Spleen (tissue), 11 donors: ENCODE data around the gene RILPL1. TPM values are rescaled to one million over a fixed set of nuclear protein-coding genes. Genes with fewer than 3 reads are reported as not detected.

Experiments
- DNase-seq: peaks from one replicate; pipeline ENCODE4 v3.0.0-alpha.2; 2020
- H3K27ac ChIP-seq, 8 donors: fragments of 200-600 bp; sonication (generic) in 7 of 8; 1 replicate in 4 of 8; 2 replicates in 4 of 8; pipeline versions ENCODE4 v1.5.0 to v1.8.0; 2016 to 2021; ENCODE audit warnings: inconsistent platforms in 4 of 8, mild to moderate bottlenecking in 4 of 8, moderate library complexity in 1 of 8
- H3K27me3 ChIP-seq, 7 donors: fragments of 200-600 bp; sonication (generic) in 6 of 7; replicated peaks in 1 of 7; 1 replicate in 4 of 7; 2 replicates in 3 of 7; pipeline versions ENCODE4 v1.5.0 to v1.8.0; 2016 to 2021; ENCODE audit warnings: inconsistent platforms in 3 of 7, mild to moderate bottlenecking in 1 of 7
- H3K36me3 ChIP-seq, 6 donors: fragments of 200-600 bp; sonication (generic) in 5 of 6; 1 replicate in 4 of 6; 2 replicates in 2 of 6; pipeline versions ENCODE4 v1.5.0 to v1.8.0; 2016 to 2021; ENCODE audit warnings: inconsistent platforms in 2 of 6
- H3K4me1 ChIP-seq, 6 donors: fragments of 200-600 bp; sonication (generic) in 5 of 6; 1 replicate in 3 of 6; 2 replicates in 3 of 6; pipeline versions ENCODE4 v1.5.0 to v1.8.0; 2016 to 2021; ENCODE audit warnings: inconsistent platforms in 3 of 6
- H3K4me3 ChIP-seq, 8 donors: fragments of 200-600 bp; sonication (generic) in 7 of 8; 1 replicate in 4 of 8; 2 replicates in 4 of 8; pipeline versions ENCODE4 v1.5.0 to v1.8.0; 2016 to 2021; ENCODE audit warnings: inconsistent platforms in 4 of 8, mild to moderate bottlenecking in 4 of 8, moderate library complexity in 2 of 8
- H3K9me3 ChIP-seq, 8 donors: fragments of 200-600 bp; sonication (generic) in 7 of 8; 1 replicate in 4 of 8; 2 replicates in 4 of 8; pipeline versions ENCODE4 v1.5.0 to v1.8.0; 2016 to 2021; ENCODE audit warnings: inconsistent platforms in 4 of 8
- POLR2A ChIP-seq, 3 donors: fragments of 450-650 bp; IDR thresholded peaks; one replicate each; pipeline ENCODE4 v1.5.1; 2017; ENCODE audit warnings: antibody characterized with exemption in 3 of 3, mild to moderate bottlenecking in 1 of 3
- POLR2AphosphoS5 ChIP-seq, 3 donors: sonication (generic); formaldehyde crosslinking; IDR thresholded peaks; one replicate each; pipeline ENCODE4 v1.5.1; 2017; ENCODE audit warnings: antibody characterized with exemption in 3 of 3
- WGBS, 5 donors: extraction: QIAGEN DNeasy Blood & Tissue Kit in 3 of 5; methylation state at CpG; one replicate each; pipeline versions ENCODE4 v1.1.5 to v1.1.7; 2013 to 2018; 5-methylcytosine and 5-hydroxymethylcytosine counted together
- intact Hi-C: fragments of 100-400 bp; cut with DNase I; formaldehyde crosslinking; loops from one replicate; pipeline ENCODE4 v1.15.0; 2023; ENCODE audit warnings: low total_unique reads
- polyA plus RNA-seq, 3 donors: library from polyadenylated mRNA; stranded (reverse); fragments of 200-250 nt; gene quantifications; one replicate each; pipeline ENCODE4 v1.2.1, GENCODE V29; 2013
- total RNA-seq, 7 donors: library from RNA; depleted of rRNA in 3 of 7; stranded (reverse); fragments of >200 nt in 3 of 7; fragmentation: NEBNext Ultra II Directional in 4 of 7; extraction: Animal tissue kit (Norgen Biotek cat#: 25700) in 4 of 7; gene quantifications; one replicate each; pipeline versions ENCODE4 v1.1.0 to v1.2.1, GENCODE V29; 2016 to 2021
- TF ChIP-seq, protein P1 (sequence below), 11 experiments: fragments of 200-600 bp in 7 of 11; fragments of 450-650 bp in 4 of 11; sonication (generic) in 4 of 11; IDR thresholded peaks in 8 of 11; conservative IDR thresholded peaks in 3 of 11; 1 replicate in 7 of 11; 2 replicates in 4 of 11; pipeline versions ENCODE4 v1.4.0 to v1.8.0; 2016 to 2021; ENCODE audit warnings: antibody characterized with exemption in 11 of 11, inconsistent platforms in 4 of 11, mild to moderate bottlenecking in 1 of 11
- donor health status: healthy with polysubstance abuse.
- donor health status: DM: no; HTN: no; CAD: no; lungs with moderate emphysema.
- donor health status: DM: no; HTN: no; CAD: no.
- donor health status: Bipolar disorder and iron deficiency.
- donor health status: healthy.
- donor health status: DM: no; HTN: no; CAD: no.
- donor health status: DM: yes; HTN: yes; CAD: no.

RILPL1 gene
- total and polyA plus RNA-seq, 10 donors, result 3.2 to 13.6 (median 9.0) TPM

DNA sequence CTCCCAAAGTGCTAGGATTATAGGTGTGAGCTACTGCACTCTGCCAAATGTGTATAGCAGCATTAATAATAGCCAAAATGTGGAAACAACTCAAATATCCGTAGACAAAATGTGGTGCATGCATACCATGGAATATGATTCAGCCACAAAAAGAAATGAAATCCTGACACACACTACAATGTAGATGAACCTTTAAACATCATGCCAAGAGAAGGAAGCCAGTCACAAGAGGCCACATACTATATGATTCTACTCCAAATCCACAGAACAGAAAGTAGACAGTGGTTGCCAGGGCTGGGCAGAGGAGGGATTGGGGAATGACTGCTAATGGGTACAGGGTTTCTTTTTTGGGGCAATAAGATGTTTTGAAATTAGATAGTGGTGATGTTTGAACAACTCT lies 43.1 kb upstream of the RILPL1 start:
- TF ChIP-seq POLR2A (IDR thresholded peaks at IDR 0.05) (no peak), POLR2AphosphoS5 (IDR thresholded peaks at IDR 0.05) (no peak)
- TF ChIP-seq, protein P1, sequence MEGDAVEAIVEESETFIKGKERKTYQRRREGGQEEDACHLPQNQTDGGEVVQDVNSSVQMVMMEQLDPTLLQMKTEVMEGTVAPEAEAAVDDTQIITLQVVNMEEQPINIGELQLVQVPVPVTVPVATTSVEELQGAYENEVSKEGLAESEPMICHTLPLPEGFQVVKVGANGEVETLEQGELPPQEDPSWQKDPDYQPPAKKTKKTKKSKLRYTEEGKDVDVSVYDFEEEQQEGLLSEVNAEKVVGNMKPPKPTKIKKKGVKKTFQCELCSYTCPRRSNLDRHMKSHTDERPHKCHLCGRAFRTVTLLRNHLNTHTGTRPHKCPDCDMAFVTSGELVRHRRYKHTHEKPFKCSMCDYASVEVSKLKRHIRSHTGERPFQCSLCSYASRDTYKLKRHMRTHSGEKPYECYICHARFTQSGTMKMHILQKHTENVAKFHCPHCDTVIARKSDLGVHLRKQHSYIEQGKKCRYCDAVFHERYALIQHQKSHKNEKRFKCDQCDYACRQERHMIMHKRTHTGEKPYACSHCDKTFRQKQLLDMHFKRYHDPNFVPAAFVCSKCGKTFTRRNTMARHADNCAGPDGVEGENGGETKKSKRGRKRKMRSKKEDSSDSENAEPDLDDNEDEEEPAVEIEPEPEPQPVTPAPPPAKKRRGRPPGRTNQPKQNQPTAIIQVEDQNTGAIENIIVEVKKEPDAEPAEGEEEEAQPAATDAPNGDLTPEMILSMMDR (IDR thresholded peaks at IDR 0.05 in 8 of 11, conservative IDR thresholded peaks at IDR 0.05 in 3 of 11), result no peak
- intact Hi-C loops, result no loop called here
- WGBS, 5 donors, result 90 to 100% (median 95%) methylated on average over 1 of the region's 1 CpG

DNA sequence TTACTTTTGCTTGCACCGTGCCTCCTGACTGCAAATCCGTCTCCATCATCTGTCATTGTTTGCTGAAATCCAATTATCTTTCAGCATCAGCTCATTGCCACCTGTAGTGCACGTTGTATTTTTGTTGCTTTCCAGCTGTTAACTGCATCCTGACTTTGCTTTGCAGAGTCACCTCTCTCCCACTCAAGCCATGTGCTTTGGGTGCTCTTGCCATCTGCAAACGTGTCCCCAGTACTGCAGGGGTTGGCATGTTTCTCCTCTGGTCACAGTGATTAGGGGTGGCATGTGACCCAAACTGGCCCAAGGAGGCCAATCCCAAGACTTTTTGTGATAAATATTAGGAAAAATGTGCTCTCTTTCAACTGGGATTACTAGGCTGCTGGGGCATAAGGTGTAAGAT lies 40.4 kb upstream of the RILPL1 start:
- H3K9me3 ChIP-seq, result peaks cover 0 to 4% (median 0%) of the 10 kb centered on the region in 8 donors
- TF ChIP-seq POLR2AphosphoS5 (IDR thresholded peaks at IDR 0.05), result no peak
- TF ChIP-seq, protein P1 (IDR thresholded peaks at IDR 0.05 in 8 of 11, conservative IDR thresholded peaks at IDR 0.05 in 3 of 11), result no peak
- TF ChIP-seq POLR2A (IDR thresholded peaks at IDR 0.05), result no peak
- WGBS, 5 donors, result 40 to 47% (median 45%) methylated on average over 4 of the region's 4 CpGs
- H3K27me3 ChIP-seq, result peaks cover 0 to 4% (median 0%) of the 10 kb centered on the region in 7 donors
- no peaks in the 10 kb centered on the region for H3K4me1 ChIP-seq
- H3K27ac ChIP-seq, result no peak overlapping the region
- H3K4me3 ChIP-seq, result no peak overlapping the region
- no peak for DNase-seq
- H3K36me3 ChIP-seq, result peaks cover 0 to 6% (median 0%) of the 10 kb centered on the region in 6 donors
- intact Hi-C loops, result no loop called here

More for the DNA sequence above, 43.1 kb upstream of the RILPL1 start:
- no peak overlapping the region for H3K4me3 ChIP-seq
- no peak overlapping the region for H3K27ac ChIP-seq
- H3K27me3 ChIP-seq, result no peaks in the 10 kb centered on the region
- DNase-seq, result no peak
- peaks cover 0 to 6% (median 0%) of the 10 kb centered on the region in 6 donors for H3K36me3 ChIP-seq
- H3K9me3 ChIP-seq, result peaks cover 0 to 4% (median 0%) of the 10 kb centered on the region in 8 donors
- H3K4me1 ChIP-seq, result peaks cover 0 to 13% (median 4%) of the 10 kb centered on the region in 6 donors

DNA sequence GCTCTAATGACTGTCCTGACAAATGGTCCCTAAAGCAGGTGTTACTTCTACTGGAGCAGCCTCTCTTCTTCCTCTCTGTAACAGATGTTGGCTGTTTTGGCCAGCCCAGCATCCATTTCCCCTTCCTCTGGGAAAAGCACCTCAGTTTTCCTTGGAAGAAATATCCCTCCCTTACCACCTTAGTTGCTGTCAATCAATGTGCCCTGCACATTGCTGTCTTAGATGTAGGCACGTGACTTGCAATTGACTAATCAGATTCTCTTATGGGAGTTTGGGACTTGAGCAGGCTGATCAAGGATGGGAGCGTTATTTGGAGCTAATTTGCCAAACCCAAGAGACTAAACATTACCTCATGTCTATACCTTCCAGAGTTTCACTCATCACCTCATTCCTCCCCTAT lies 38.9 kb upstream of the RILPL1 start:
- TF ChIP-seq, protein P1 (IDR thresholded peaks at IDR 0.05 in 8 of 11, conservative IDR thresholded peaks at IDR 0.05 in 3 of 11), result no peak
- 48 to 81% (median 66%) methylated on average over 2 of the region's 2 CpGs for WGBS, 5 donors
- H3K4me3 ChIP-seq, result no peak overlapping the region
- intact Hi-C loops, result no loop called here
- peaks cover 0 to 5% (median 0%) of the 10 kb centered on the region in 6 donors for H3K36me3 ChIP-seq
- H3K27ac ChIP-seq, result no peak overlapping the region
- H3K4me1 ChIP-seq, result no peaks in the 10 kb centered on the region
- no peak for DNase-seq
- peaks cover 0 to 4% (median 0%) of the 10 kb centered on the region in 8 donors for H3K9me3 ChIP-seq
- H3K27me3 ChIP-seq, result peaks cover 0 to 4% (median 0%) of the 10 kb centered on the region in 7 donors

DNA sequence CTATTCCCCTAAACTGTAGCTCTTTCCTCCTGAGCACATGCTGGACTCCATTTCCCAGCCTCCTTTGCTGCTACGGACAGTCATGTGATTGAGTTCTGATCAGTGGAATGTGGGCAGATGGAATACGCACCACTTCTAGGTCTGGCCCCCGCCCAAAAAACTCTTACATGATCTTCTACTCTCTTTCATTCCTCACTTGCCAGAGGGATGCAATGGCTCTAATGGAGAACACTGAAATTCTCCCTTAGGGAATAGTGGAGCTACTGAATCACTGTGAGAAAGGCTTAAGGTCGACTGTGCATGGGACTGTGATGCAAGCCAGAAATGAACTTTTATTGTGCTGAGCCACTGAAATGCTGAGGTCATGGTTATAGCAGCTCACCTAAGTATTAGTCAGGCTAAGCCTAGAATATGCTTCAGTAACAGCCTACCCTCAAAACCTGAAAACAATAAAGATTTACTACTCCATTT lies 37.9 kb upstream of the RILPL1 start:
- no peak overlapping the region for H3K4me3 ChIP-seq
- TF ChIP-seq POLR2A (IDR thresholded peaks at IDR 0.05) (no peak), POLR2AphosphoS5 (IDR thresholded peaks at IDR 0.05) (no peak)
- TF ChIP-seq, protein P1 (IDR thresholded peaks at IDR 0.05 in 8 of 11, conservative IDR thresholded peaks at IDR 0.05 in 3 of 11), result no peak
- peaks cover 0 to 4% (median 0%) of the 10 kb centered on the region in 8 donors for H3K9me3 ChIP-seq
- H3K27ac ChIP-seq, result no peak overlapping the region
- peaks cover 0 to 4% (median 0%) of the 10 kb centered on the region in 7 donors for H3K27me3 ChIP-seq
- H3K4me1 ChIP-seq, result no peaks in the 10 kb centered on the region
- no peak for DNase-seq
- intact Hi-C loops, result no loop called here
- WGBS, 5 donors, result 38 to 69% (median 64%) methylated on average over 4 of the region's 4 CpGs
- H3K36me3 ChIP-seq, result no peaks in the 10 kb centered on the region
